Measurements from ENCODE around the gene ARHGAP10. TPM values are rescaled to one million over a fixed set of nuclear protein-coding genes. Genes with fewer than 3 reads are reported as not detected.

The ARHGAP10 gene
- total RNA-seq, 2 experiments from 2014 or later: 6.3 to 7.1 TPM

GRCh38 chr4:148015468-148015867, 283.6 kb downstream of the ARHGAP10 start:
- no peak for ATAC-seq
- no peak overlapping the region for H3K4me3 Mint-ChIP-seq
- no peaks in the 10 kb centered on the region for H3K36me3 Mint-ChIP-seq (ENCODE audit: low read depth)
- no peaks in the 10 kb centered on the region for H3K4me1 Mint-ChIP-seq (ENCODE audit: low read depth)
- no peak for DNase-seq
- no peaks in the 10 kb centered on the region for H3K9me3 Mint-ChIP-seq (ENCODE audit: insufficient read depth)
- no peak overlapping the region for H3K27ac Mint-ChIP-seq
- ChIA-PET POLR2A (no interaction called here), CTCF (interaction anchor here (1.6 kb wide), 1 partner anchor 8 kb away, joined by 5 read pairs; no protein-coding TSS in a partner anchor)
- H3K27me3 Mint-ChIP-seq (ENCODE audit: low read depth): no peaks in the 10 kb centered on the region

GRCh38 chr4:148016063-148016637, 284.3 kb downstream of the ARHGAP10 start:
- ATAC-seq: no peak
- no peaks in the 10 kb centered on the region for H3K9me3 Mint-ChIP-seq (ENCODE audit: insufficient read depth)
- CTCF ChIA-PET: interaction anchor here (1.6 kb wide), 1 partner anchor 9 kb away, joined by 5 read pairs; no protein-coding TSS in a partner anchor

GRCh38 chr4:148017801-148018200, 285.9 kb downstream of the ARHGAP10 start:
- H3K4me3 Mint-ChIP-seq: no peak overlapping the region
- ATAC-seq: no peak
- POLR2A ChIA-PET: no interaction called here
- CTCF ChIA-PET: no interaction called here
- H3K9me3 Mint-ChIP-seq (ENCODE audit: insufficient read depth): no peaks in the 10 kb centered on the region
- no peak overlapping the region for H3K27ac Mint-ChIP-seq
- no peak for DNase-seq
- no peaks in the 10 kb centered on the region for H3K36me3 Mint-ChIP-seq (ENCODE audit: low read depth)
- no peaks in the 10 kb centered on the region for H3K4me1 Mint-ChIP-seq (ENCODE audit: low read depth)
- no peaks in the 10 kb centered on the region for H3K27me3 Mint-ChIP-seq (ENCODE audit: low read depth)

More at GRCh38 chr4:148016063-148016637, 284.3 kb downstream of the ARHGAP10 start:
- H3K4me3 Mint-ChIP-seq: no peak overlapping the region
- no peak for DNase-seq
- H3K27ac Mint-ChIP-seq: no peak overlapping the region
- no peaks in the 10 kb centered on the region for H3K36me3 Mint-ChIP-seq (ENCODE audit: low read depth)
- POLR2A ChIA-PET: no interaction called here
- no peaks in the 10 kb centered on the region for H3K4me1 Mint-ChIP-seq (ENCODE audit: low read depth)
- no peaks in the 10 kb centered on the region for H3K27me3 Mint-ChIP-seq (ENCODE audit: low read depth)

- Mint-ChIP-seq H3K4me3 (no peak overlapping the region), H3K4me1 (ENCODE audit: low read depth) (no peaks in the 10 kb centered on the region), H3K36me3 (ENCODE audit: low read depth) (no peaks in the 10 kb centered on the region), H3K27ac (no peak overlapping the region), H3K27me3 (ENCODE audit: low read depth) (no peaks in the 10 kb centered on the region), H3K9me3 (ENCODE audit: insufficient read depth) (no peaks in the 10 kb centered on the region)
- DNase-seq (no peak), ATAC-seq (no peak)
- POLR2A ChIA-PET: no interaction called here
- CTCF ChIA-PET: interaction anchor here (1.0 to 1.4 kb wide), 4 partner anchors 19 to 1243 kb away, joined by 3 to 4 read pairs (median 4); no protein-coding TSS in a partner anchor
These were observed 289.8 kb downstream of the ARHGAP10 start for GRCh38 chr4:148021686-148022085.

GRCh38 chr4:148022975-148023374, 291.1 kb downstream of the ARHGAP10 start:
- H3K27me3 Mint-ChIP-seq (ENCODE audit: low read depth): no peaks in the 10 kb centered on the region
- peaks cover 4% of the 10 kb centered on the region for H3K36me3 Mint-ChIP-seq (ENCODE audit: low read depth)
- H3K4me1 Mint-ChIP-seq (ENCODE audit: low read depth): no peaks in the 10 kb centered on the region
- ChIA-PET POLR2A (no interaction called here), CTCF (no interaction called here)
- no peak overlapping the region for H3K4me3 Mint-ChIP-seq
- H3K27ac Mint-ChIP-seq: no peak overlapping the region
- H3K9me3 Mint-ChIP-seq (ENCODE audit: insufficient read depth): no peaks in the 10 kb centered on the region
- ATAC-seq: no peak
- DNase-seq: no peak

- H3K9me3 Mint-ChIP-seq (ENCODE audit: insufficient read depth): peaks cover 3% of the 10 kb centered on the region
- H3K36me3 Mint-ChIP-seq (ENCODE audit: low read depth): peaks cover 4% of the 10 kb centered on the region
- ATAC-seq (no peak), DNase-seq (no peak)
- no peak overlapping the region for H3K27ac Mint-ChIP-seq
- ChIA-PET CTCF (interaction anchor here (1.6 kb wide), 1 partner anchor 39 kb away, joined by 3 read pairs; no protein-coding TSS in a partner anchor), POLR2A (no interaction called here)
- no peaks in the 10 kb centered on the region for H3K27me3 Mint-ChIP-seq (ENCODE audit: low read depth)
- no peaks in the 10 kb centered on the region for H3K4me1 Mint-ChIP-seq (ENCODE audit: low read depth)
- H3K4me3 Mint-ChIP-seq: no peak overlapping the region
These were observed 291.8 kb downstream of the ARHGAP10 start for GRCh38 chr4:148023512-148024181.

GRCh38 chr4:148025981-148026380, 294.1 kb downstream of the ARHGAP10 start:
- peaks cover 6% of the 10 kb centered on the region for H3K9me3 Mint-ChIP-seq (ENCODE audit: insufficient read depth)
- H3K27ac Mint-ChIP-seq: no peak overlapping the region
- no peak for ATAC-seq
- H3K27me3 Mint-ChIP-seq (ENCODE audit: low read depth): no peaks in the 10 kb centered on the region
- no peak overlapping the region for H3K4me3 Mint-ChIP-seq
- H3K4me1 Mint-ChIP-seq (ENCODE audit: low read depth): no peaks in the 10 kb centered on the region
- ChIA-PET CTCF (no interaction called here), POLR2A (no interaction called here)
- H3K36me3 Mint-ChIP-seq (ENCODE audit: low read depth): peaks cover 4% of the 10 kb centered on the region
- no peak for DNase-seq

- H3K4me3 Mint-ChIP-seq: no peak overlapping the region
- H3K36me3 Mint-ChIP-seq (ENCODE audit: low read depth): peaks cover 4% of the 10 kb centered on the region
- H3K27ac Mint-ChIP-seq: no peak overlapping the region
- H3K27me3 Mint-ChIP-seq (ENCODE audit: low read depth): no peaks in the 10 kb centered on the region
- POLR2A ChIA-PET: no interaction called here
- CTCF ChIA-PET: interaction anchor here (1.6 kb wide), 1 partner anchor 30 kb away, joined by 3 read pairs; no protein-coding TSS in a partner anchor
- H3K9me3 Mint-ChIP-seq (ENCODE audit: insufficient read depth): peaks cover 6% of the 10 kb centered on the region
- H3K4me1 Mint-ChIP-seq (ENCODE audit: low read depth): no peaks in the 10 kb centered on the region
- ATAC-seq: no peak
- DNase-seq: no peak
These were observed 295.3 kb downstream of the ARHGAP10 start for GRCh38 chr4:148027201-148027600.

- H3K27ac Mint-ChIP-seq: no peak overlapping the region
- H3K36me3 Mint-ChIP-seq (ENCODE audit: low read depth): peaks cover 4% of the 10 kb centered on the region
- H3K4me3 Mint-ChIP-seq: no peak overlapping the region
- no peak for ATAC-seq
- H3K4me1 Mint-ChIP-seq (ENCODE audit: low read depth): no peaks in the 10 kb centered on the region
- H3K27me3 Mint-ChIP-seq (ENCODE audit: low read depth): no peaks in the 10 kb centered on the region
- H3K9me3 Mint-ChIP-seq (ENCODE audit: insufficient read depth): peaks cover 6% of the 10 kb centered on the region
- ChIA-PET POLR2A (no interaction called here), CTCF (interaction anchor here (1.0 to 1.9 kb wide), 2 partner anchors 15 to 163 kb away, joined by 3 to 7 read pairs; no protein-coding TSS in a partner anchor)
- DNase-seq: no peak
These were observed 297.9 kb downstream of the ARHGAP10 start for GRCh38 chr4:148029781-148030180.

GRCh38 chr4:148030193-148030873, 298.4 kb downstream of the ARHGAP10 start:
- H3K27me3 Mint-ChIP-seq (ENCODE audit: low read depth): no peaks in the 10 kb centered on the region
- peaks cover 4% of the 10 kb centered on the region for H3K36me3 Mint-ChIP-seq (ENCODE audit: low read depth)
- ChIA-PET CTCF (interaction anchor here (1.0 to 1.9 kb wide), 2 partner anchors 15 to 164 kb away, joined by 3 to 7 read pairs; no protein-coding TSS in a partner anchor), POLR2A (no interaction called here)
- H3K4me3 Mint-ChIP-seq: no peak overlapping the region
- ATAC-seq (no peak), DNase-seq (no peak)
- H3K4me1 Mint-ChIP-seq (ENCODE audit: low read depth): no peaks in the 10 kb centered on the region
- H3K9me3 Mint-ChIP-seq (ENCODE audit: insufficient read depth): peaks cover 6% of the 10 kb centered on the region
- H3K27ac Mint-ChIP-seq: no peak overlapping the region

- Mint-ChIP-seq H3K27me3 (ENCODE audit: low read depth) (no peaks in the 10 kb centered on the region), H3K27ac (no peak overlapping the region), H3K4me1 (ENCODE audit: low read depth) (peaks cover 6% of the 10 kb centered on the region), H3K4me3 (no peak overlapping the region), H3K9me3 (ENCODE audit: insufficient read depth) (no peaks in the 10 kb centered on the region), H3K36me3 (ENCODE audit: low read depth) (peaks cover 6% of the 10 kb centered on the region)
- ChIA-PET CTCF (interaction anchor here (1.3 kb wide), 1 partner anchor 10 kb away, joined by 4 read pairs; no protein-coding TSS in a partner anchor), POLR2A (no interaction called here)
- ATAC-seq (no peak), DNase-seq (no peak)
These were observed 302.9 kb downstream of the ARHGAP10 start for GRCh38 chr4:148034813-148035212.

All from activated CD8-positive, alpha-beta T cell treated with anti-CD3 and anti-CD28 coated beads, Interleukin-2, amount 10 ng/mL, durations not matched to agents 7 days and 5 days (primary cell).